ENCODE measurements around the gene DSG2. TPM values are rescaled to one million over a fixed set of nuclear protein-coding genes. Genes with fewer than 3 reads are reported as not detected.

The DSG2 gene
- total RNA-seq, 1 donor from 2014 or later = 3.3 TPM

GRCh38 chr18:31590570-31590969, 92.6 kb downstream of the DSG2 start:
- no peak for DNase-seq

- DNase-seq = no peak
These were observed 93.1 kb downstream of the DSG2 start for GRCh38 chr18:31591113-31591512.

GRCh38 chr18:31591628-31592027, 93.7 kb downstream of the DSG2 start, which contains the start of gene TTR:
TSS of gene TTR (plus strand) at chr18:31591877. CDS start at chr18:31591903, 26 bp downstream.
- no peak for DNase-seq

DNA sequence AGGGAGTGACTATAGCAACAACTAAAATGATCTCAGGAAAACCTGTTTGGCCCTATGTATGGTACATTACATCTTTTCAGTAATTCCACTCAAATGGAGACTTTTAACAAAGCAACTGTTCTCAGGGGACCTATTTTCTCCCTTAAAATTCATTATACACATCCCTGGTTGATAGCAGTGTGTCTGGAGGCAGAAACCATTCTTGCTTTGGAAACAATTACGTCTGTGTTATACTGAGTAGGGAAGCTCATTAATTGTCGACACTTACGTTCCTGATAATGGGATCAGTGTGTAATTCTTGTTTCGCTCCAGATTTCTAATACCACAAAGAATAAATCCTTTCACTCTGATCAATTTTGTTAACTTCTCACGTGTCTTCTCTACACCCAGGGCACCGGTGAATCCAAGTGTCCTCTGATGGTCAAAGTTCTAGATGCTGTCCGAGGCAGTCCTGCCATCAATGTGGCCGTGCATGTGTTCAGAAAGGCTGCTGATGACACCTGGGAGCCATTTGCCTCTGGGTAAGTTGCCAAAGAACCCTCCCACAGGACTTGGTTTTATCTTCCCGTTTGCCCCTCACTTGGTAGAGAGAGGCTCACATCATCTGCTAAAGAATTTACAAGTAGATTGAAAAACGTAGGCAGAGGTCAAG, 94.7 kb downstream of the DSG2 start:
- no peak for DNase-seq

GRCh38 chr18:31595121-31595771, 97.3 kb downstream of the DSG2 start:
- no peak for DNase-seq

DNA sequence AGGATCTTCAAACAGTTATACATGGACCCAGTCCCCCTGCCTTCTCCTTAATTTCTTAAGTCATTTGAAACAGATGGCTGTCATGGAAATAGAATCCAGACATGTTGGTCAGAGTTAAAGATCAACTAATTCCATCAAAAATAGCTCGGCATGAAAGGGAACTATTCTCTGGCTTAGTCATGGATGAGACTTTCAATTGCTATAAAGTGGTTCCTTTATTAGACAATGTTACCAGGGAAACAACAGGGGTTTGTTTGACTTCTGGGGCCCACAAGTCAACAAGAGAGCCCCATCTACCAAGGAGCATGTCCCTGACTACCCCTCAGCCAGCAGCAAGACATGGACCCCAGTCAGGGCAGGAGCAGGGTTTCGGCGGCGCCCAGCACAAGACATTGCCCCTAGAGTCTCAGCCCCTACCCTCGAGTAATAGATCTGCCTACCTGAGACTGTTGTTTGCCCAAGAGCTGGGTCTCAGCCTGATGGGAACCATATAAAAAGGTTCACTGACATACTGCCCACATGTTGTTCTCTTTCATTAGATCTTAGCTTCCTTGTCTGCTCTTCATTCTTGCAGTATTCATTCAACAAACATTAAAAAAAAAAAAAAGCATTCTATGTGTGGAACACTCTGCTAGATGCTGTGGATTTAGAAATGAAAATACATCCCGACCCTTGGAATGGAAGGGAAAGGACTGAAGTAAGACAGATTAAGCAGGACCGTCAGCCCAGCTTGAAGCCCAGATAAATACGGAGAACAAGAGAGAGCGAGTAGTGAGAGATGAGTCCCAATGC, 98.3 kb downstream of the DSG2 start:
- DNase-seq = no peak

DNA sequence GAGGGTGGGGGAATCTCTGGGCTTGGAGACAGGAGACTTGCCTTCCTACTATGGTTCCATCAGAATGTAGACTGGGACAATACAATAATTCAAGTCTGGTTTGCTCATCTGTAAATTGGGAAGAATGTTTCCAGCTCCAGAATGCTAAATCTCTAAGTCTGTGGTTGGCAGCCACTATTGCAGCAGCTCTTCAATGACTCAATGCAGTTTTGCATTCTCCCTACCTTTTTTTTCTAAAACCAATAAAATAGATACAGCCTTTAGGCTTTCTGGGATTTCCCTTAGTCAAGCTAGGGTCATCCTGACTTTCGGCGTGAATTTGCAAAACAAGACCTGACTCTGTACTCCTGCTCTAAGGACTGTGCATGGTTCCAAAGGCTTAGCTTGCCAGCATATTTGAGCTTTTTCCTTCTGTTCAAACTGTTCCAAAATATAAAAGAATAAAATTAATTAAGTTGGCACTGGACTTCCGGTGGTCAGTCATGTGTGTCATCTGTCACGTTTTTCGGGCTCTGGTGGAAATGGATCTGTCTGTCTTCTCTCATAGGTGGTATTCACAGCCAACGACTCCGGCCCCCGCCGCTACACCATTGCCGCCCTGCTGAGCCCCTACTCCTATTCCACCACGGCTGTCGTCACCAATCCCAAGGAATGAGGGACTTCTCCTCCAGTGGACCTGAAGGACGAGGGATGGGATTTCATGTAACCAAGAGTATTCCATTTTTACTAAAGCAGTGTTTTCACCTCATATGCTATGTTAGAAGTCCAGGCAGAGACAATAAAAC, 100.2 kb downstream of the DSG2 start:
- no peak for DNase-seq

Other genes starting within 250 kb of the DSG2 start
- 0.16 TPM for gene DSG1, start 180.0 kb upstream of the DSG2 start, total RNA-seq
- gene DSG4, start 121.4 kb upstream of the DSG2 start, total RNA-seq = not detected
- gene DSG3, start 50.4 kb upstream of the DSG2 start, total RNA-seq = 0.16 TPM
- 0.31 TPM for gene TTR, start 93.7 kb downstream of the DSG2 start, total RNA-seq
- gene B4GALT6, start 186.4 kb downstream of the DSG2 start, total RNA-seq = 8.1 TPM

Measured in occipital lobe (tissue), 2 donors.